ENCODE data around the gene PPP2R2C. TPM values are rescaled to one million over a fixed set of nuclear protein-coding genes. Genes with fewer than 3 reads are reported as not detected.

Gene PPP2R2C
- total and polyA plus RNA-seq, 2 of the 4 experiments (the other 2 are of a cell fraction), result 0.03 TPM; not detected in 1

GRCh38 chr4:6448476-6449170 is 23.8 kb downstream of the PPP2R2C start:
- H2AK5ac ChIP-seq (ENCODE audit: low read depth, low read length), result no peak overlapping the region
- H2AFZ ChIP-seq (replicated peaks; ENCODE audit: low read length, poor library complexity), result peak overlapping the region; percentile 8
- no peak overlapping the region for H2BK120ac ChIP-seq (ENCODE audit: low read depth, low read length)
- H3K36me3 ChIP-seq (ENCODE audit: control insufficient read depth, insufficient read depth, low read length), result no peaks in the 10 kb centered on the region
- H3K79me1 ChIP-seq (ENCODE audit: low read depth in 1 of 2, low read length in 2 of 2), result no peaks in the 10 kb centered on the region
- no peak overlapping the region for H3K14ac ChIP-seq (replicated peaks; ENCODE audit: low read depth, low read length)
- H4K8ac ChIP-seq (ENCODE audit: low read depth in 2 of 2, low read length in 2 of 2), result no peak overlapping the region
- H3K9me1 ChIP-seq (ENCODE audit: insufficient read depth, low read length), result no peaks in the 10 kb centered on the region
- WGBS, 2 experiments (ENCODE audit: extremely low coverage in 2 of 2, insufficient read length in 1 of 2), result 72% methylated on average over 10 of the region's 21 CpGs; no CpG with 5 or more reads in 1 of the 2 experiments
- no peak overlapping the region for H2BK5ac ChIP-seq (ENCODE audit: low read depth, low read length, poor library complexity, severe bottlenecking)
- ChIA-PET POLR2A (ENCODE audit: unreplicated experiment) (no interaction called here), CTCF (no interaction called here)
- H4K20me1 ChIP-seq (ENCODE audit: insufficient read depth, low read length), result no peaks in the 10 kb centered on the region; the same call in 1 of the 2 replicates
- in situ Hi-C loops (cut with MboI; ENCODE audit: low sequenced_read_pairs), result loop anchor here (25.0 kb wide), 1 partner anchor 411 kb away; no protein-coding TSS in a partner anchor
- H3K56ac ChIP-seq (ENCODE audit: extremely low read depth, insufficient read depth, low read length), result no peak overlapping the region
- H3K27me3 ChIP-seq (ENCODE audit: control insufficient read depth, insufficient read depth, low read length), result peaks cover 19% of the 10 kb centered on the region; the same call in 1 of the 2 replicates
- dilution Hi-C loops (cut with HindIII; ENCODE audit: low sequenced_read_pairs, unreplicated experiment), result no loop called here
- no peak overlapping the region for H3K9ac ChIP-seq (ENCODE audit: low read depth, low read length)
- H3K4me1 ChIP-seq (ENCODE audit: control insufficient read depth, insufficient read depth, low read length), result no peaks in the 10 kb centered on the region
- no peak overlapping the region for H3K23ac ChIP-seq (ENCODE audit: low read depth, low read length)
- no peak overlapping the region for H4K91ac ChIP-seq (ENCODE audit: insufficient read depth, low read depth, low read length)
- no peak overlapping the region for H2BK20ac ChIP-seq (ENCODE audit: low read depth, low read length)
- DNase-seq (no peak), ATAC-seq (ENCODE audit: low read depth) (no peak)
- H3K4ac ChIP-seq (ENCODE audit: low read depth, low read length), result no peak overlapping the region
- BruUV-seq (replicated peaks), result no TSS peak
- H3K9me3 ChIP-seq (ENCODE audit: control insufficient read depth, insufficient read depth, low read length), result no peaks in the 10 kb centered on the region
- H3K18ac ChIP-seq (ENCODE audit: low read depth, low read length), result no peak overlapping the region
- TF ChIP-seq, protein P1, sequence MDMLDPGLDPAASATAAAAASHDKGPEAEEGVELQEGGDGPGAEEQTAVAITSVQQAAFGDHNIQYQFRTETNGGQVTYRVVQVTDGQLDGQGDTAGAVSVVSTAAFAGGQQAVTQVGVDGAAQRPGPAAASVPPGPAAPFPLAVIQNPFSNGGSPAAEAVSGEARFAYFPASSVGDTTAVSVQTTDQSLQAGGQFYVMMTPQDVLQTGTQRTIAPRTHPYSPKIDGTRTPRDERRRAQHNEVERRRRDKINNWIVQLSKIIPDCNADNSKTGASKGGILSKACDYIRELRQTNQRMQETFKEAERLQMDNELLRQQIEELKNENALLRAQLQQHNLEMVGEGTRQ (IDR thresholded peaks at IDR 0.05; ENCODE audit: low read depth, low read length), result no peak
- TF ChIP-seq RAD21 (IDR thresholded peaks at IDR 0.05; ENCODE audit: low read length) (no peak), MXI1 (IDR thresholded peaks at IDR 0.05; ENCODE audit: borderline replicate concordance, low read depth, low read length) (no peak), MAFK (IDR thresholded peaks at IDR 0.05; ENCODE audit: low read depth, low read length) (no peak), SMC3 (IDR thresholded peaks at IDR 0.05; ENCODE audit: low read depth, low read length) (no peak), FOS (IDR thresholded peaks at IDR 0.05; ENCODE audit: low read depth, low read length) (no peak), BHLHE40 (IDR thresholded peaks at IDR 0.05; ENCODE audit: low read depth, low read length) (no peak), CHD1 (IDR thresholded peaks at IDR 0.05; ENCODE audit: low read depth, low read length) (no peak), CEBPB (IDR thresholded peaks at IDR 0.05; ENCODE audit: low read depth, low read length) (no peak), NFE2L2 (IDR thresholded peaks at IDR 0.05; ENCODE audit: low read depth, low read length) (no peak), RFX5 (IDR thresholded peaks at IDR 0.05; ENCODE audit: low read depth, low read length) (no peak), RCOR1 (IDR thresholded peaks at IDR 0.05; ENCODE audit: insufficient replicate concordance, low read length) (no peak), POLR2A (IDR thresholded peaks at IDR 0.05; ENCODE audit: low read depth, low read length) (no peak), ELK1 (IDR thresholded peaks at IDR 0.05; ENCODE audit: borderline replicate concordance, low read depth, low read length) (no peak), MAZ (IDR thresholded peaks at IDR 0.05; ENCODE audit: borderline replicate concordance, low read depth, low read length) (no peak)
- TF ChIP-seq, protein P2, sequence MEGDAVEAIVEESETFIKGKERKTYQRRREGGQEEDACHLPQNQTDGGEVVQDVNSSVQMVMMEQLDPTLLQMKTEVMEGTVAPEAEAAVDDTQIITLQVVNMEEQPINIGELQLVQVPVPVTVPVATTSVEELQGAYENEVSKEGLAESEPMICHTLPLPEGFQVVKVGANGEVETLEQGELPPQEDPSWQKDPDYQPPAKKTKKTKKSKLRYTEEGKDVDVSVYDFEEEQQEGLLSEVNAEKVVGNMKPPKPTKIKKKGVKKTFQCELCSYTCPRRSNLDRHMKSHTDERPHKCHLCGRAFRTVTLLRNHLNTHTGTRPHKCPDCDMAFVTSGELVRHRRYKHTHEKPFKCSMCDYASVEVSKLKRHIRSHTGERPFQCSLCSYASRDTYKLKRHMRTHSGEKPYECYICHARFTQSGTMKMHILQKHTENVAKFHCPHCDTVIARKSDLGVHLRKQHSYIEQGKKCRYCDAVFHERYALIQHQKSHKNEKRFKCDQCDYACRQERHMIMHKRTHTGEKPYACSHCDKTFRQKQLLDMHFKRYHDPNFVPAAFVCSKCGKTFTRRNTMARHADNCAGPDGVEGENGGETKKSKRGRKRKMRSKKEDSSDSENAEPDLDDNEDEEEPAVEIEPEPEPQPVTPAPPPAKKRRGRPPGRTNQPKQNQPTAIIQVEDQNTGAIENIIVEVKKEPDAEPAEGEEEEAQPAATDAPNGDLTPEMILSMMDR (conservative IDR thresholded peaks at IDR 0.05; ENCODE audit: low read depth, low read length), result no peak
- no peak overlapping the region for H4K5ac ChIP-seq (ENCODE audit: low read depth, low read length)
- H2BK15ac ChIP-seq (ENCODE audit: low read depth, low read length), result no peak overlapping the region
- no peak overlapping the region for H3K4me3 ChIP-seq (ENCODE audit: insufficient read depth, low read depth, low read length)
- no peak overlapping the region for H2AK9ac ChIP-seq (replicated peaks; ENCODE audit: low read depth, low read length, poor library complexity)
- intact Hi-C loops (cut with micrococcal nuclease), result no loop called here
- no peak overlapping the region for H3K4me2 ChIP-seq (ENCODE audit: low read depth, low read length)
- no peak overlapping the region for H3K27ac ChIP-seq (ENCODE audit: insufficient read depth, low read length)

All from IMR-90 (cell line).